Stimulated activated naive CD4-positive, alpha-beta T cell (primary cell): Measurements from ENCODE around the gene USP35.
"Not testable (repeated sequence)": the region's sequence is repeated elsewhere in the genome, so short reads cannot be mapped to it uniquely, and the experiment has no call there.

ENCODE experiments used
- DNase-seq, 6 experiments: peaks; one replicate each; lab custom pipeline; 2025; lab: John Stamatoyannopoulos, UW

Gene USP35

GRCh38 chr11:78216021-78216420, 27.3 kb downstream of the USP35 start:
- no peak for DNase-seq

DNA sequence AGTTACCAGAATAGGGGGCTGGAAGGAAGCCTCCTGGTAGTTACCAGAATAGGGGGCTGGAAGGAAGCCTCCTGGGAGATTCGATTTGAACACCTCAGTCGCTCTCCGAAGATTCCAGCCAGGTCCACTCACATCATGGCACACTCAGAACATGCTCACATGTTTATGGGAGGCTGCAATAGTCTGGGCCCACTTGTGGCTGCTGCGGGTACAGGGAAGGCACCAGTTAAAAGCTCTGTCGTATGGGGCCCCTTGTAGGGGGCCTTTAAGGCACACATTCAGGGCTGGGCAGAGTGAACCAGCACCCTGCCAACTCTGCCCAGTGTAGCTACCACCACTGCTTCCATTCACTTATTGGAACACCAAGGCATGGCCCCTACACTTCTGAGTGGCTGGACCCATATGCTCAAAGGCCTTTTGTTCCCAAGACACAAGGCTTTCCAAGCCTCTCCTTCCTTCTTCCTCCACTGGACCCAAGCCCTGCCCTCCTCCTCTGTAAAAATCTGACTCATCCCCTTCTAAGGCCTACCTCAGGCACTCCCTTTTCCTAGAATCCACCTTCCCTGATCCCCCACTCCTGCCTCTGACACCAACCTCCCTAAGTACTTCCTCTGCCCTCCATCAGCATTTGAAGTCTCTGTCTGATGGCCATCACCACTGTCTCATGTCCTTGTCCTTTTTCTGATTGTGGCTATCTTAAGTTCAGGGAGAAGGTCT, 28.0 kb downstream of the USP35 start:
- no peak for DNase-seq

DNA sequence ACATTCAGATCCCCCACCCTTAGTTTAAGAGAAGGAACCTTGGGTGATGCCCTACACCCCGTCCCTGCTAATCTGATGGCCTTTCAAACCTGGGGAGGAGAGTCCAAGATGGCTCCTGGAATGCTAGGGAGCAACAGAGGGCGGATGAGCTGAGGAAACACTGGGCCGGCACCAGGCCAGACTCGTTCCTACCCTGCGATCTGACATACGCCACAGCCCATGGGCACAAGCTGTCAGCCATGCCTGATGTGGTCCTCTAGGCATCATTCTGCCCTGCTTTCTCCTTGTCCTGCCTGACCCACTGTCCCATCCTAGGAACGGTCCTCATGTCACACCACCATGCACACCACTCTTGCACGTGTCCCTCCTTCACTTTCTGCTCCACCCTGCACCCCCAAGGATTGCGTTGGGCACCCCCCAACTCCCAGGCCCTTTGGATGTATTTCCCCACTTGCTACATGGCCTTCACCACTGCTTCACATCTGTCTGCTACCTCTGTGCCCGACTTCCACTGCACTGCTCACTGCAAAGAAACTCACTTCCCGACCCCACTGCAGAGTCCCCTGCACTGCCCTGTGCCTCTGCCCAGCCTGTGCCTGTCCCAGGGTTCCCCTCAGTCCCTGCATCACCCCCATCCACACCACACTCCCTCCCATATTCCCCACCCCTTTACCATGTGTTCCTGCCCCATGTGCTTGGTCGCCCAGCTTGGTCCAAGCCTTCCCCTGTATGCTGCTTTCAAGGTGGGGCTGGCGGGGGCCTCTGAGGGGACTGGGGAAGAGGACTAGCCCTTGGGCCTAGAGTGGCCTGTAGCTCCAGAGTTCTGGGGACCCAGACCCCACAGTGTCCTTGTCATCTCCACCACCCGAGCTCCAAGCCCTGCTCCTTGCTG, 29.2 kb downstream of the USP35 start:
- DNase-seq: no peak

GRCh38 chr11:78218707-78219492, 30.2 kb downstream of the USP35 start:
- DNase-seq: no peak

- DNase-seq: no peak
These were observed 30.9 kb downstream of the USP35 start for GRCh38 chr11:78219493-78220217.

- DNase-seq: no peak
These were observed 31.8 kb downstream of the USP35 start for GRCh38 chr11:78220218-78221157.

DNA sequence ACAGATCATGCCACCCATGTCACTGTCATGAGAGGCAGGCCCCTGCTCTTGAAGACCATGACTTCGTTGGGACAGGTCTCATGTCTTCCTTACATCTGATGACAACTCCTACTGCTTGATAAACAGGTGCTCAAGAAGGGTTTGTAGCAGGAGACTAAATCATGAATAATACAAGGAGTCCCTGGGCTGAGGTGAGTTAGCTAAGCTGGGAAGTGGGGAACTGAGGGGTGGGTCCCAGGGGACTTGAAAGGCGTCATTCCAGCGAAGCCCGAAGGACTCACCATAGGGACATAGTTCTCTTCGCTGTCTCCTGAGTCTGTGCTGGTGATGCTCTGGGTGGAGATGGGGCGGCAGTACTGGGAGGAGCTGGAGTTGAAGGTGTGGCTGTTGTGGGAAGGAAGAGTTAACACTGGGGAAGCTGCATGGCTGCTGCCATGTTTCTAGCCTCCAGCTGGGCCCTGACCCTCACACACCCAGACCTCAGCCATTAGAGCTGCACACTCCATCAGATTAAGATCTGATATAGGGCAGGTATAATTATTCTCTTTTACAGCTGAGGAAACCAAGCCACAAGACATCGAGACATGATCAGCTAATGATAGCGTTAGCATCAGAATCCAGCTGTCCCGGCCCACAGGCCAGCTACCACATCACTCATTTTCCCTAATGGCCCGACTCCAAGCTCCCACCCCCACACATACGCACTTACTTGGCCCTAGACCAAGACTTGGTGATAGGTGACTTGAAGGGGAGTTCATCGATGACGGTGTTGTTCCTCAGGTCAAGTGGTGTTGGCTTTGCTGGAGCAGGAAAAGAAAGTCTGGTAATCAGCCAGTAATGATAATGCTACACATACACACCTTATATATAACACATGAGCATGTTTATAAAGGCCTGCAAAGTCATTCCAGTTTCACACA, 32.9 kb downstream of the USP35 start:
- DNase-seq: no peak

DNA sequence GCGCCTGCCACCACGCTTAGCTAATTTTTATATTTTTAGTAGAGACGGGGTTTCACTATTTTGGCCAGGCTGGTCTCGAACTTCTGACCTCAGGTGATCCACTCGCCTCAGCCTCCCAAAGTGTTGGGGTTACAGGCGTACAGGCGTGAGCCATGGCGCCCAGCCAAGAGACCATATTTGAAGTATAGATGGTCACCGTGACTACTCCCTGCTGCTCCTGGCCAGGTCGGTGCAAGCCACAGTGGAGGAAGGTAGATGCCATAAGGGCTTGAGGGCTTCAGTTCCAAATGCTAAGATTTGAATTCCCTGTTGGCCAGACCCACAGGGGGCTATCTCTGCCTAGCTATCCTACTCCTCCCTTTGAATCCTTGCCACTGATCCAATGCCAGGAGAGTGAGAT, 34.0 kb downstream of the USP35 start:
- not testable (repeated sequence) for DNase-seq

DNA sequence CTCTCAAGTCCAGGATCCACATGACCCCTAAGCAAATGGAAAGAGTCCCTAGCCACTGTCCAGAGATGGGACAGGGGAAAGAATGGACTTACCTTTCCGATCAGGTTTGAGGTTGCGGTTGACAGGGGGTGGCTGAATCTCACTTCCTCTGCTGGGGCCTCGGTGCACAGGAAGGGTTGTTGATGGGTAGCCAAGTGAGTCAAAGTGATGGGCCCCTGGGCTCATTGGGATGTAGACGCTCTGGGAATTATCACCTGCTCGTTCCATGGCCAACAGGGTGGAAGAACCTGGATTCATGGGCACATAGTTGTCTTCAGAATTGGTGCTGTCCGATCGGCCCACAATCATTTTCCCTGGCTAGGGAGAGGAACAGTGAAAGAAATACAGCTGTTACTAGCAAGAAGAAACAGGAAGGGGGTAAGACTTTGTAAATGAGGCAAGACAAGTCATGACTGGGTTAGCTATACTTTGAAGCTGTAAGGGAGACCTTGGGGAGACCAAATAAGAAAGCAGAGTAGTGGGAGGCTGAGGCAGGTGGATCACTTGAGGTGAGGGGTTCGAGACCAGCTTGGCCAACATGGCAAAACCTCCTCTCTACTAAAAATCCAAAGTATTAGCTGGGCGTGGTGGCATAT, 34.7 kb downstream of the USP35 start:
- DNase-seq: no peak

DNA sequence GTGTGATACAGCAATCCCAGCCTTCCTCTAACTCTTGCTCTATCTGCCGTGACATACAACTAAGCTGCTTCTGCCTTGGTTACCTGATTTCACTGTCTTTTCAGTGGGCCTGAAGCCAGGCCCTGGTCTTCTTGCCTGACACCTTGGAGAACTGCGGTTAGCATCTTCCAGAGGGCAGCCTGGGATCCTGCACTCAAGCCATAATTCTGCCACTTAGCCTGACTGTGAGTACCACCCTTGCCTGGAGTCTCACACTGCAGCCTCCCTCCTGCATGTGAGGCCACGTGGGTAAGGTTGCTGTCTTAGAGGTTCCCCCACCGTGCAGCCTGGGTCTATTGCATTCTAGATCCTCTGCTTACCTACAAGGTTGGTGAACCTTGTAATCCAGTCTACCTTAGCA, 35.8 kb downstream of the USP35 start:
- no peak for DNase-seq

- no peak for DNase-seq
These were observed 36.2 kb downstream of the USP35 start for GRCh38 chr11:78224906-78225420.

- no peak for DNase-seq
These were observed 38.3 kb downstream of the USP35 start for GRCh38 chr11:78226684-78227680.

GRCh38 chr11:78227921-78228320, 39.2 kb downstream of the USP35 start:
- no peak for DNase-seq

GRCh38 chr11:78228467-78228866, 39.7 kb downstream of the USP35 start:
- DNase-seq: peak in 2 of 6 experiments; percentile 5 to 16

DNA sequence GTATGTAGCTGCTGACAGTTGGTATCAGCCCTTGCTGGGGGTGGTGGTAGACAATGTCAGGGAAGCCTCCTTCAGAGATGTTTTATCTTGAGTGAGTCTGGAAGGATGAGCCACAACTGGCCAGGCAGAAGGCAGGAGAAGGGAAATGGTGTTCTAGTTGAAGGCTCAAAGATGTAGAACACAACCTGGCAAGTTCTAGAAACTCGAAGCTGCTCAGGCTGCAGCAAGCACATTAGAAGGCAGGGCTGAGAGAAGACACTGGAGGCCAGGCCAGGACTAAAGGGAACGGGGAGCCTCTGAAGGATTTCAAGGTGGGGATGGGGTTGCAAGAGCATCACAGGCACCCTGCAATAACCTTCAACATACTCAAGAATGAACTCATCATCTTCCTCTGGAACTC, 40.4 kb downstream of the USP35 start:
- DNase-seq: no peak

DNA sequence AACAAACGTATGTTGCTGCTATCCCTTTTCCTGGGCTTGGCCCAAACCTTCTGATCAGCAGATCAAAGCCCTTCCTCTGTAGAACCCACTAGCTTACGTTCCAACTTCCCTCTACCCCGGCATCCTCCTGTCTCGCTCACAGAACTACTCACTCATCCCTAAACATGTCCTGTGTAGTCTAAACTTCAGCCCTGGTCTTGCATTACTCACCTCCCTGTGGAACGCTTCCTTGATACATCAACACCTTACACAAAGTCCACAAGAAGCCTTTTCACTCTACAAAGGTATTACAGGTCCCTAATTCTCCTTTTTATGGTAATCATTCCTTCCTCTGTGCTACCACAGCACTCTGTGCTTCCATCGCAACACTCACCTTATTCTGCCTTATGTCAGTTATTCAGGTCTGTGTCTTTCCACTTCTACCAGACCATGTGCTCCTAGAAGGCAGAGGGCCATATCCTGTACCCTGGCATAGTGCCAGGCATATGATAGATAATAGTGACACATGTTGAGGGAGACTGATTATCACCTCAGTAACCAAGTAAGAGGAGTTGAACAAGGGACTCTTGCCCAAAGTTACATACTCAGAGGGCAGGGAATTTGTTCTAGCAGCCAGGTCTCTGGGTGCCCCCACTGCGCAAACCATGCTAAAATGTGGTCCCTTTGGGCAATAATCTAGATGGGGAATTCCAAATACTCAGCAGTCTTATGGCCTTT, 41.6 kb downstream of the USP35 start:
- DNase-seq: no peak

GRCh38 chr11:78231962-78232501, 43.3 kb downstream of the USP35 start:
- no peak for DNase-seq
